MM.1S (cell line): ENCODE results near the gene RNF25.

Experiments
- EZH2 ChIP-seq: fragments of 300-600 bp; sonication (generic); optimal IDR thresholded peaks from 2 replicates; pipeline ENCODE3; 2017; ENCODE audit warnings: low read depth, mild to moderate bottlenecking, antibody characterized with exemption, low read length, mixed read lengths
- TF ChIP-seq, protein P1 (sequence below): fragments of 300-600 bp; sonication (generic); IDR thresholded peaks from 2 replicates; pipeline ENCODE4 v1.5.1; 2016; ENCODE audit warnings: antibody characterized with exemption, low read length, mixed read lengths

DNA sequence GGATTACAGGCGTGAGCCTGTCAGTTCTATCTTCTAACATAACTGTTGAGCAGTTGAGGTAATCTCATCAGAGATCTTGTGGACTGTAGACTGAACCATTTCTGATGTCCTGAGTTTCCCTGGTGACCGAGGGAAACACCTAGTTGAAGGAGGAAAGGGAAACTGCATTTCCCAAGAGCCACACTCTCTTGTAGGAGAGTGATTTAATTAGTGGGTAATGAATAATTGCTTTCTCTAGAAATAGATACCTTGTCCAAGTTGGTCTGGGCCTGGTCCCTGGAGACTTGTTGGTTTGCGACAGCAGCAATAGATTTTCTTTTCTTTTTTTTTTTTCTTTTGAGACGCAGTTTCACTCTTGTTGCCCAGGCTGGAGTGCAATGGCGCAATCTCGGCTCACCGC, 46.3 kb upstream of the RNF25 start:
- TF ChIP-seq, protein P1, sequence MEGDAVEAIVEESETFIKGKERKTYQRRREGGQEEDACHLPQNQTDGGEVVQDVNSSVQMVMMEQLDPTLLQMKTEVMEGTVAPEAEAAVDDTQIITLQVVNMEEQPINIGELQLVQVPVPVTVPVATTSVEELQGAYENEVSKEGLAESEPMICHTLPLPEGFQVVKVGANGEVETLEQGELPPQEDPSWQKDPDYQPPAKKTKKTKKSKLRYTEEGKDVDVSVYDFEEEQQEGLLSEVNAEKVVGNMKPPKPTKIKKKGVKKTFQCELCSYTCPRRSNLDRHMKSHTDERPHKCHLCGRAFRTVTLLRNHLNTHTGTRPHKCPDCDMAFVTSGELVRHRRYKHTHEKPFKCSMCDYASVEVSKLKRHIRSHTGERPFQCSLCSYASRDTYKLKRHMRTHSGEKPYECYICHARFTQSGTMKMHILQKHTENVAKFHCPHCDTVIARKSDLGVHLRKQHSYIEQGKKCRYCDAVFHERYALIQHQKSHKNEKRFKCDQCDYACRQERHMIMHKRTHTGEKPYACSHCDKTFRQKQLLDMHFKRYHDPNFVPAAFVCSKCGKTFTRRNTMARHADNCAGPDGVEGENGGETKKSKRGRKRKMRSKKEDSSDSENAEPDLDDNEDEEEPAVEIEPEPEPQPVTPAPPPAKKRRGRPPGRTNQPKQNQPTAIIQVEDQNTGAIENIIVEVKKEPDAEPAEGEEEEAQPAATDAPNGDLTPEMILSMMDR, result no peak
- TF ChIP-seq EZH2, result no peak
